HEK293T (cell line): ENCODE data around the gene VPREB3.

Experiments
- ARNT ChIP-seq: fragments of 450-650 bp; IDR thresholded peaks from 2 replicates; pipeline ENCODE4 v1.6.1; 2017; ENCODE audit warnings: mild to moderate bottlenecking
- FOXK2 ChIP-seq: fragments of 450-650 bp; IDR thresholded peaks from 2 replicates; pipeline ENCODE4 v1.6.1; 2016; ENCODE audit warnings: mild to moderate bottlenecking
- SP1 ChIP-seq: fragments of 450-650 bp; IDR thresholded peaks from 2 replicates; pipeline ENCODE4 v1.6.1; 2017
- TARDBP ChIP-seq: fragments of 450-650 bp; IDR thresholded peaks from 2 replicates; pipeline ENCODE4 v1.6.1; 2016

DNA sequence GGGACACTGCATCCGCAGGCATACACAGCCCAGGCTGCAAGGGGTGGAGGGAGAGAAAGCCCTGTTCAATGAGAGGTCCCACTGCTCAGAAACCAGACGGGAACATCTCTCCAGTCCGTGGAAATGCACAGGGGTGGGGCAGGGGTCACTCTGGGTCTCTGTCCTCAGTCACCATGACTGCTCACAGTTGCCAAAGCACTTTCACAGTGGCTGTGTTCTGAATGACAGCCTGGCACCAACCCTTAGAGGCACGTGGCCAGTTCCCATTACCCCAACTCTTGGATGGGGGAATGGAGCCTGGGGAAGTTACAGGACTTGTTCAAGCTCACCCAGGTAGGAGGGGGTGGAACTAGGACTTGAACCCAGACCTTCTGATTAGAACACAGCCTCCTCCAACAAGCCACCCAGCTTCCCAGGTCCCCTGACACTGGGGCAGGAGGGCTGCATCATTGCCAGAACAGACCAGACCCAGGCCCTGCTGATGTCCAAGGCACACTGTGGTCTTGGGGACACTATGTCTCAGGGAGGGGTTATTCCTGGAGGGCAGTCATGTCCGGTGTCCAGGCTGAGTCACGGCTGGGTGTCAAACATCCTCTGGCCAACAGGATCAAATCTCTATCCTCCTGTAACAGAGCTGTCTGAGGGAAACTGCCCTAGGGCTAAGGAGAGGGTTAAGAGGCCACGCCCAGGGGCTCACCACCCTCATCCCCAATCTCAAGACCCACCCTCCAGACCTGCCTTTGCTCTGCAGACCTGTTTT lies 11.5 kb downstream of the VPREB3 start:
- TF ChIP-seq ARNT (no peak), TARDBP (no peak), FOXK2 (no peak), SP1 (no peak)
